ENCODE data around the gene PCGF3. TPM values are rescaled to one million over a fixed set of nuclear protein-coding genes. Genes with fewer than 3 reads are reported as not detected.

The PCGF3 gene
- total RNA-seq, 1 donor from 2014 or later: 58.5 TPM

- Histone ChIP-seq H3K4me3 (ENCODE audit: low read depth, low read length) (peak overlapping the region; percentile 67), H3K27me3 (ENCODE audit: control insufficient read depth, insufficient read depth, low read length) (no peaks in the 10 kb centered on the region), H3K36me3 (ENCODE audit: control insufficient read depth, insufficient read depth, low read length) (peaks cover 2% of the 10 kb centered on the region)
- no peak for DNase-seq (ENCODE audit: low read depth)
- TF ChIP-seq CTCF (IDR thresholded peaks at IDR 0.05; ENCODE audit: insufficient read depth, low read length, poor library complexity, severe bottlenecking): no peak
Observed at GRCh38 chr4:673349-674091, 32.1 kb upstream of the PCGF3 start.

DNA sequence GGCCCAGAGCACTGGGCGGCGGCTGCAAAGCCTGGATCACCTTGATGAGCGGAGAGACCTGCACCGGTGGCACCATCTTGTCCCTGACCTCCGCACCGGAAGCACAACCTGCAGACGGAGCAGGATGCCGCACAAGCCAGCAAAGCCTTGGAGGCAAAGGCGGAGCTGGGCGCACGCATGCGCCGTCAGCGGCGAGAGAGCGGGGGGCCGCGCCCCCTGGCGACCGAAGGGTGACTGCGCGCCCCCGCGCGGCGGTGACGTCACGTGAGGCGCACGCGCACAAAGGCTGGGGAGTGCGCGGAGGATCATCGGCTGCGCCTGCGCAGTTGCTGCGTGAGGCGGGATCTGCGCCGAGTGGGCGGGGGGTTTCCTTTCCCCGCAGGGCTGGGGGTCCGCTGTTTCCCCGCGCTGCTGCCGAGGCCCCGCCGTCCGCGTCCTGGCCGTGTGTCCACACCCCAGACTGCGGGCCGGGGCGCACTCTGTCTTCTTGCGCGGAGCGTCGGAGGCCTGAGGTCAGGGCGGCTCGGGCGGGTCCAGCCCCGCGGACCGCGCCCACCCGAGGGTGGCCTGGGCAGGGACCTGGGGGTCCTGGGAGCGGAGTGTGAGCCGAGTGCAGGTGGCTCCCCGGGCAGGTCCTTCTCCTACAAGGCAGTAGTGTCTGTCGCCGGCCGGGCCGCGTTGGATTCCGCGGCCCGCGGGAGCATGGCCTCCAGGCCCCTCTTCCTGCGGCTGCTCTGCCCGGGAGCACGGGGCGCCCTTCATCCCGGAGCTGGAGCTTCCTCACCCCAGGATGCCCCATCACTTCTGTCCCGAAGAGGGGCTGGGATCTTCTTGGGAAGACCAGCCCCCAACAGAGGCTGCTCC, 31.2 kb upstream of the PCGF3 start, which contains the start of the genes ATP5ME and MYL5:
Gene ATP5ME (minus strand): TSS at position 105 of the 864 bp plus-strand sequence. CDS start 29 bp downstream, at position 76.
Gene MYL5 (plus strand): TSS at position 371 of the 864 bp plus-strand sequence. CDS start 3,485 bp downstream, outside the sequence.
- peak within 1 kb of the TSS; percentile 67 for H3K4me3 ChIP-seq (ENCODE audit: low read depth, low read length)
- peak; percentile 79 for DNase-seq (ENCODE audit: low read depth)
- H3K27me3 ChIP-seq (ENCODE audit: control insufficient read depth, insufficient read depth, low read length): no peaks in the 10 kb centered on the region
- TF ChIP-seq CTCF (IDR thresholded peaks at IDR 0.05; ENCODE audit: insufficient read depth, low read length, poor library complexity, severe bottlenecking): peak; percentile 49
- H3K36me3 ChIP-seq (ENCODE audit: control insufficient read depth, insufficient read depth, low read length): peaks cover 2% of the 10 kb centered on the region

DNA sequence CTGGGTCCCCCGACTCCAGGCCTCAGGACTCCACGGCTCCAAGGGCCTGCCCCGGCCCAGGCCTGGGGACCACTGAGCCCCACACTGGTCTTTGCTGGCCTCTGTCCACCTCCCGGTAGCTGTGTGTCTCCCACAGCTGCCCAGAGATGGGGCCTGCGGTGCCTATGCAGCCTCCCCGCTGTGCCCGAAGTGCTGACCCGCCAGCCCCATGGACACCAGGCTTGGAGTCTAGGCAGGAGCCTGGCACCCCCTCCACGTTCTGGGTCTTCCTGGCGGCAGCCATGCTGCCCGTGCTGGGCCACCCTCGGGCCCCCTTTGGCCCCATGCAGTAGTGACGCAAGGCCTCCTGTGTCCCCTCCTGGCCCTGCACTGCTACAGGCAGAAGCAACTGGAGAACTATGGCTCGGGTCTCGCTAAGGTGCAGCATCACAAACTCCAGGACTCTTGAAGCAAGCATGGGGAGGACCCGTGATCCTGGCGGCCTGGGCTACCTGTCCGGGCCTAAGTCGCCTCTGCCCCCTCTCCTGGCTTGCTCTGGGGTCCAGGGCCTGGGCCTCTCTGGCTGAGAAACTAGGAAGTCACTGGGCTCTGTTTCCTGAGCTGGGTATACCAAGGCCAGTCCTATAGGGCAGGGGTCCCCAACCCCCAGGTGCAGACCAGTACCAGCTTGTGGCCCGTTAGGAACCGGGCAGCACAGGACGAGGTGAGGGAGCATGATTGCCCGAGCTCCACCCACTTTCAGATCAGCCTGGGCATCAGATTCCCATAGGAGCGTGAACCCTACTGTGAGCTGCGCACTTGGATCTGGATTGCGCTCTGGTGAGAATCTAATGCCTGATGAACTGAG, 30.4 kb upstream of the PCGF3 start:
- Histone ChIP-seq H3K27me3 (ENCODE audit: control insufficient read depth, insufficient read depth, low read length) (peaks cover 2% of the 10 kb centered on the region), H3K36me3 (ENCODE audit: control insufficient read depth, insufficient read depth, low read length) (peaks cover 2% of the 10 kb centered on the region), H3K4me3 (ENCODE audit: low read depth, low read length) (peak overlapping the region; percentile 67)
- no peak for TF ChIP-seq CTCF (IDR thresholded peaks at IDR 0.05; ENCODE audit: insufficient read depth, low read length, poor library complexity, severe bottlenecking)
- DNase-seq (ENCODE audit: low read depth): no peak

- no peak for DNase-seq (ENCODE audit: low read depth)
- no peaks in the 10 kb centered on the region for H3K36me3 ChIP-seq (ENCODE audit: control insufficient read depth, insufficient read depth, low read length)
- no peak for TF ChIP-seq CTCF (IDR thresholded peaks at IDR 0.05; ENCODE audit: insufficient read depth, low read length, poor library complexity, severe bottlenecking)
- H3K4me3 ChIP-seq (ENCODE audit: low read depth, low read length): no peak overlapping the region
- H3K27me3 ChIP-seq (ENCODE audit: control insufficient read depth, insufficient read depth, low read length): peaks cover 2% of the 10 kb centered on the region
Observed at GRCh38 chr4:675980-676870, 29.4 kb upstream of the PCGF3 start.

DNA sequence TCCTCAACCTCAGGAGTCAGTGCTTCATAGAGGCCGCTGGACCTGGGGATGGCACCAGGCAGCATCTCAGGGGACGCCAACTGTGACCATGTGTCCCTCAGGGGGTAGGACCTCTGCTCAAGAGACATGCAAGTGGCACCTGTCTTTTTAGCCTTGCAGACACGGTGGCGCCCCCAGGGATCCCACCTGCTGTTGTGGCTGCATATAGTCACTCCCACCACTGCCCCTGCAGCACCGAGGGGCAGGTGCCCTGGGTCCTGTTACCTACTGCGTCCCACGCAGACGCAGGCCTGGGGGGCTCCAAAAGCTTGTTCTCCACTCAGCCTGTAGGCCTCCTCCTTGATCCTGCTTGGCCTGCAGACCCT, 28.8 kb upstream of the PCGF3 start:
- DNase-seq (ENCODE audit: low read depth): no peak
- Histone ChIP-seq H3K36me3 (ENCODE audit: control insufficient read depth, insufficient read depth, low read length) (no peaks in the 10 kb centered on the region), H3K4me3 (ENCODE audit: low read depth, low read length) (no peak overlapping the region), H3K27me3 (ENCODE audit: control insufficient read depth, insufficient read depth, low read length) (peaks cover 2% of the 10 kb centered on the region)
- no peak for TF ChIP-seq CTCF (IDR thresholded peaks at IDR 0.05; ENCODE audit: insufficient read depth, low read length, poor library complexity, severe bottlenecking)

Data from kidney epithelial cell (primary cell).